Testis (tissue), 3 donors: Measurements from ENCODE around the gene SYNGR4. TPM values are rescaled to one million over a fixed set of nuclear protein-coding genes. Genes with fewer than 3 reads are reported as not detected.

Experiments used
- DNase-seq: peaks from one replicate; pipeline ENCODE4 v3.0.0-alpha.2; 2019
- H3K27ac ChIP-seq, 2 donors: fragments of 200-600 bp; sonication (generic); one replicate each; pipeline ENCODE4 v1.5.1; 2019
- H3K27me3 ChIP-seq: fragments of 200-600 bp; sonication (generic); one replicate; pipeline ENCODE4 v1.5.1; 2019
- H3K36me3 ChIP-seq: fragments of 200-600 bp; sonication (generic); one replicate; pipeline ENCODE4 v1.5.1; 2017; ENCODE audit warnings: low read depth; ENCODE audit errors: missing control alignments
- H3K4me1 ChIP-seq: fragments of 200-600 bp; sonication (generic); one replicate; pipeline ENCODE4 v1.5.1; 2019
- H3K4me3 ChIP-seq, 2 donors: fragments of 200-600 bp; sonication (generic); one replicate each; pipeline ENCODE4 v1.5.1; 2017 to 2019
- H3K9me3 ChIP-seq: fragments of 200-600 bp; sonication (generic); one replicate; pipeline ENCODE4 v1.5.1; 2017
- CTCF ChIP-seq, 3 experiments: fragments of 450-650 bp in 2 of 3; fragments of 200-600 bp in 1 of 3; sonication (generic) in 1 of 3; IDR thresholded peaks; one replicate each; pipeline ENCODE4 v1.5.1; 2016 to 2019; ENCODE audit warnings: antibody characterized with exemption in 3 of 3, mild to moderate bottlenecking in 2 of 3, moderate library complexity in 1 of 3
- POLR2A ChIP-seq: fragments of 450-650 bp; IDR thresholded peaks from one replicate; pipeline ENCODE4 v1.6.1; 2017; ENCODE audit warnings: antibody characterized with exemption, mild to moderate bottlenecking, moderate library complexity
- WGBS, 2 donors: methylation state at CpG; one replicate each; pipeline ENCODE4 v1.1.5; 2018; 5-methylcytosine and 5-hydroxymethylcytosine counted together
- intact Hi-C: fragments of 100-400 bp; cut with DNase I; formaldehyde crosslinking; loops from one replicate; pipeline ENCODE4 v1.15.1; 2023; ENCODE audit warnings: low total_unique reads
- polyA plus RNA-seq: library from polyadenylated mRNA; stranded (reverse); fragments of 350-450 nt; fragmentation: Illumina TruSeq; extraction: RNeasy Lipid Tissue Mini Kit (QIAGEN cat#74804); gene quantifications from one replicate; pipeline ENCODE4 v1.2.3, GENCODE V29; 2014; ENCODE audit warnings: low read depth, low replicate concordance; ENCODE audit not compliant: insufficient read depth
- total RNA-seq, 2 donors: library from RNA; depleted of rRNA; stranded (reverse); fragments of >200 nt; gene quantifications; one replicate each; pipeline ENCODE4 v1.2.3, GENCODE V29; 2016

Gene SYNGR4
- total and polyA plus RNA-seq, 3 donors from 2014 or later = 21.8 to 112 (median 26.1) TPM

GRCh38 chr19:48396824-48397176 is 32.6 kb downstream of the SYNGR4 start:
- Histone ChIP-seq H3K36me3 (no peaks in the 10 kb centered on the region), H3K27ac (no peak overlapping the region), H3K9me3 (no peaks in the 10 kb centered on the region), H3K27me3 (no peaks in the 10 kb centered on the region), H3K4me3 (no peak overlapping the region), H3K4me1 (peaks cover 18% of the 10 kb centered on the region)
- no peak for TF ChIP-seq POLR2A
- no peak for TF ChIP-seq CTCF (IDR thresholded peaks at IDR 0.05)
- intact Hi-C loops = no loop called here
- 75 to 85% methylated on average over 1 to 2 of the region's 2 CpGs for whole genome bisulfite sequencing, 2 donors
- DNase-seq = no peak

DNA sequence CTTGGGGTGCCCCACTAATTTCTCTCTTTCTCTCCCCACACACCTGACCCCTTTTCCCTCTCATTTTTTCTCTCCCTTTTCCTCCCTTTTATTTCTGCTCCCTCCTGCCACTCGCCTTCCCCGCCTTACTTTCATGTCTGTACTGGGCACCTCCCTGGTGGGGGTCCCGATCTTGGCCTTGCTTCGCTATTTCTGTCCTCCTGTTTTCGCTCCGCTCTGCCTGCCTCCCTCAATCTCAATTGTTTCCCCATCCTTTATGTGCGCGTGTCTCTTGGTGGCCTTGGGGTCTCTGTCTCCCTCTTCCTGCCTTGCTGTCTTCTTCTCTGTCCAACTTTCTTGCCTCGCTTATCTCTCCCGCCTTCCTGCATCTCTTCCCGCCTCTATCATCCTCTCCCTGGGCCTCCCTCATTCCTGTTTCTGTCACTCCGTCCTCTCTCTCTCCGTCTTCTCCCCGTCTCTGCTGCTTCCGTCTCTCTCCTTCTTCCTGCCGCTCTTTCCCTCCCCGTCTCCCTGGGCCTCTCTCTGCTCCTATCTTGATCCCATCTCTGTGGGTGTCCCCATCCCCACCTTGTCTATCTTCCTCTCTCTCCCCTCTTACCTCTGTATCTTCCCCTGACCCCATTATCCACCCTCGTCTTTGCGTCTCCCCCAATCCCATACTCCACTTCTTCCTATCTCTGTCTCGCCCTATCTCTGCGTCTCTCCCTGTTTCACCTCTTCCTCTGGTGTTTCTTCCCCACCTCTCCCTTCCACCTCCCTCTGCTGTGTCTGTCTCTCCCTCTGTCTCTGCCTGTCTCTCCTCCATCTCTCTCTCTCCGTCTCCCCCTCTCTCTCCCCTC is 33.3 kb downstream of the SYNGR4 start:
- H3K9me3 ChIP-seq = no peaks in the 10 kb centered on the region
- H3K4me3 ChIP-seq = peak overlapping the region; percentile 26 to 31
- H3K27ac ChIP-seq = peak overlapping the region in 1 of 2 donors; percentile 30
- no peaks in the 10 kb centered on the region for H3K36me3 ChIP-seq
- 32 to 35% methylated on average over 22 of the region's 22 CpGs for WGBS, 2 donors
- no peaks in the 10 kb centered on the region for H3K27me3 ChIP-seq
- TF ChIP-seq POLR2A (no peak), CTCF (IDR thresholded peaks at IDR 0.05) (no peak)
- no peak for DNase-seq
- H3K4me1 ChIP-seq = peaks cover 18% of the 10 kb centered on the region
- intact Hi-C loops = no loop called here

DNA sequence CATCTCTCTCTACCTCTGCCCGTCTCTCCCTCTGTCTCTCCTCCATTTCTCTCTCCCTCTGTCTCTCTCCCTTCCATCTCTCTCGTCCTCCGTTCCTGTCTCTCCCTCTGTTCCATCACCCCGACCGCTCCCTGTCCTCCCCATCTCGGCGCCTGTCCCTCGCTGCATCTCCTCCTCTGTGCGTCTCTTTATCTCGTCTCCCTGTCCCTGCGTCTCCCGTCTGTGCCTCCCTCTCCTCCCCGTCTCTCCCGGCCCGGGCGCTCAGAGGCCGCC is 33.9 kb downstream of the SYNGR4 start:
- Histone ChIP-seq H3K4me3 (peak overlapping the region; percentile 26 to 31), H3K27ac (peak overlapping the region in 1 of 2 donors; percentile 30), H3K9me3 (no peaks in the 10 kb centered on the region), H3K4me1 (peaks cover 18% of the 10 kb centered on the region), H3K27me3 (no peaks in the 10 kb centered on the region), H3K36me3 (no peaks in the 10 kb centered on the region)
- no peak for DNase-seq
- TF ChIP-seq POLR2A = no peak
- no peak for TF ChIP-seq CTCF (IDR thresholded peaks at IDR 0.05)
- 1 to 4% methylated on average over 17 of the region's 17 CpGs for WGBS, 2 donors
- intact Hi-C loops = no loop called here

DNA sequence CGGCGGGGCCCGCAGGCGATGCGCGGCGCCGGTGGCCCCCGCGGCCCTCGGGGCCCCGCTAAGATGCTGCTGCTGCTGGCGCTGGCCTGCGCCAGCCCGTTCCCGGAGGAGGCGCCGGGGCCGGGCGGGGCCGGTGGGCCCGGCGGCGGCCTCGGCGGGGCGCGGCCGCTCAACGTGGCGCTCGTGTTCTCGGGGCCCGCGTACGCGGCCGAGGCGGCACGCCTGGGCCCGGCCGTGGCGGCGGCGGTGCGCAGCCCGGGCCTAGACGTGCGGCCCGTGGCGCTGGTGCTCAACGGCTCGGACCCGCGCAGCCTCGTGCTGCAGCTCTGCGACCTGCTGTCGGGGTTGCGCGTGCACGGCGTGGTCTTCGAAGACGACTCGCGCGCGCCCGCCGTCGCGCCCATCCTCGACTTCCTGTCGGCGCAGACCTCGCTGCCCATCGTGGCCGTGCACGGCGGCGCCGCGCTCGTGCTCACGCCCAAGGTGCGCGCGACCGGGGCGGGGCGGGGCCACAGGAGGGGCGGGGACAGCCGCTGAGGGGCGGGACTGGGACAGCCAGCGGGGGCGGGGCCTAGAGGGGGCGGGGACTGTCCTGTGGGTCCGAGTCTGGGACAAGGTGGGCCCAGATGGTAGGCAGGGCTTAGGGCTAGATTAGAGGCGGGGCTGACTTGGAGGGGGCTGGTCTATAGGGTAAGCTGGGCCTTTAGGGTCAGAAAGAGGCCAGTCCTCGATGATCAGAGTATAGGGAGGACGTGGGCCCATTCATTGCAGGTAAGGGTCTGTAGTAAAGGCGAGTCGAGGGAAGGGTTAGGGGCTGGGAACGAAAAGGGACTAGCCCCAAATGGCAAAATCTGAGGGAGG is 34.4 kb downstream of the SYNGR4 start:
- intact Hi-C loops = no loop called here

More for the DNA sequence above, 34.4 kb downstream of the SYNGR4 start:
- H3K27ac ChIP-seq = peak overlapping the region in 1 of 2 donors; percentile 30
- DNase-seq = peak; percentile 92
- no peaks in the 10 kb centered on the region for H3K27me3 ChIP-seq
- peaks cover 15% of the 10 kb centered on the region for H3K4me1 ChIP-seq
- no peaks in the 10 kb centered on the region for H3K9me3 ChIP-seq
- H3K36me3 ChIP-seq = no peaks in the 10 kb centered on the region
- no peak for TF ChIP-seq POLR2A
- no peak for TF ChIP-seq CTCF (IDR thresholded peaks at IDR 0.05)
- peak overlapping the region; percentile 26 to 31 for H3K4me3 ChIP-seq
- WGBS, 2 donors = 5 to 17% methylated on average over 30 to 92 of the region's 104 CpGs
